Measurements from ENCODE around the gene SPEF2.

Gene SPEF2

GRCh38 chr5:35861718-35862117, 244.1 kb downstream of the SPEF2 start:
- peaks cover 35% of the 10 kb centered on the region for H3K79me2 ChIP-seq (ENCODE audit: control insufficient read depth, low read length)
- H3F3A ChIP-seq (ENCODE audit: control insufficient read depth, insufficient read depth), result no peaks in the 10 kb centered on the region
- H3K4me2 ChIP-seq (ENCODE audit: low read length), result no peak overlapping the region
- H3K9me3 ChIP-seq (ENCODE audit: control insufficient read depth, insufficient read depth, low read length), result no peaks in the 10 kb centered on the region
- H3K4me3 ChIP-seq (ENCODE audit: low read length), result no peak overlapping the region
- H3K4me1 ChIP-seq (ENCODE audit: control insufficient read depth, low read length), result peaks cover 38% of the 10 kb centered on the region
- H3K36me3 ChIP-seq (ENCODE audit: control insufficient read depth, low read length), result peaks cover 51% of the 10 kb centered on the region
- no peaks in the 10 kb centered on the region for H4K20me1 ChIP-seq (ENCODE audit: control insufficient read depth, insufficient read depth, low read depth, low read length)
- no peaks in the 10 kb centered on the region for H3K9me2 ChIP-seq (replicated peaks; ENCODE audit: control insufficient read depth, low read length)
- H3K27ac ChIP-seq (ENCODE audit: low read depth, low read length), result no peak overlapping the region
- TF ChIP-seq, protein P1, sequence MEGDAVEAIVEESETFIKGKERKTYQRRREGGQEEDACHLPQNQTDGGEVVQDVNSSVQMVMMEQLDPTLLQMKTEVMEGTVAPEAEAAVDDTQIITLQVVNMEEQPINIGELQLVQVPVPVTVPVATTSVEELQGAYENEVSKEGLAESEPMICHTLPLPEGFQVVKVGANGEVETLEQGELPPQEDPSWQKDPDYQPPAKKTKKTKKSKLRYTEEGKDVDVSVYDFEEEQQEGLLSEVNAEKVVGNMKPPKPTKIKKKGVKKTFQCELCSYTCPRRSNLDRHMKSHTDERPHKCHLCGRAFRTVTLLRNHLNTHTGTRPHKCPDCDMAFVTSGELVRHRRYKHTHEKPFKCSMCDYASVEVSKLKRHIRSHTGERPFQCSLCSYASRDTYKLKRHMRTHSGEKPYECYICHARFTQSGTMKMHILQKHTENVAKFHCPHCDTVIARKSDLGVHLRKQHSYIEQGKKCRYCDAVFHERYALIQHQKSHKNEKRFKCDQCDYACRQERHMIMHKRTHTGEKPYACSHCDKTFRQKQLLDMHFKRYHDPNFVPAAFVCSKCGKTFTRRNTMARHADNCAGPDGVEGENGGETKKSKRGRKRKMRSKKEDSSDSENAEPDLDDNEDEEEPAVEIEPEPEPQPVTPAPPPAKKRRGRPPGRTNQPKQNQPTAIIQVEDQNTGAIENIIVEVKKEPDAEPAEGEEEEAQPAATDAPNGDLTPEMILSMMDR (IDR thresholded peaks at IDR 0.05; ENCODE audit: low read depth, low read length, poor library complexity, severe bottlenecking), result no peak
- no peak for TF ChIP-seq EZH2phosphoT487 (IDR thresholded peaks at IDR 0.05; ENCODE audit: borderline replicate concordance, low read length)
- H3K27me3 ChIP-seq (ENCODE audit: control insufficient read depth, low read length), result no peaks in the 10 kb centered on the region

DNA sequence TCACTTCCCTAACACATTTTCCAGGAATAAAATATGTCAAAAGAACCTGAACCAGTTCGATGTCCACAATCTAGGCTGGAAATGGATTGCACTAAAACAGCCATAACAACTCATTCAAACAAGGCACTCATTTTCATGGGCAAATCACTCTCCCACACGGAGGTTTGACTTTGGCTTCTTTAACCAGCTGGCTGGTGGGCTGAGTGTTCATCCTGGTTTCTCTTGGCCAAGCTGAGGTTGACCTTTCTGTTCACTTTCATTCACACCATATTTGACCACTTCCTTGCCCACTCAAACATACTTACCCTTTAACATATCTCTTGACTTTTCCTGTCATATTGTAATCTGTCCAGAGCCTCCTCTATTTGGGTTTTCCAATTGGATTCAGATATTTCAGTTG, 244.5 kb downstream of the SPEF2 start:
- Histone ChIP-seq H3K4me3 (ENCODE audit: low read length) (no peak overlapping the region), H3K27ac (ENCODE audit: low read depth, low read length) (no peak overlapping the region), H4K20me1 (ENCODE audit: control insufficient read depth, insufficient read depth, low read depth, low read length) (no peaks in the 10 kb centered on the region), H3K9me3 (ENCODE audit: control insufficient read depth, insufficient read depth, low read length) (no peaks in the 10 kb centered on the region), H3F3A (ENCODE audit: control insufficient read depth, insufficient read depth) (no peaks in the 10 kb centered on the region), H3K27me3 (ENCODE audit: control insufficient read depth, low read length) (no peaks in the 10 kb centered on the region), H3K9me2 (replicated peaks; ENCODE audit: control insufficient read depth, low read length) (no peaks in the 10 kb centered on the region), H3K4me2 (ENCODE audit: low read length) (no peak overlapping the region), H3K4me1 (ENCODE audit: control insufficient read depth, low read length) (peaks cover 35% of the 10 kb centered on the region), H3K79me2 (ENCODE audit: control insufficient read depth, low read length) (peaks cover 31% of the 10 kb centered on the region), H3K36me3 (ENCODE audit: control insufficient read depth, low read length) (peaks cover 53% of the 10 kb centered on the region)
- no peak for TF ChIP-seq EZH2phosphoT487 (IDR thresholded peaks at IDR 0.05; ENCODE audit: borderline replicate concordance, low read length)
- TF ChIP-seq, protein P1 (IDR thresholded peaks at IDR 0.05; ENCODE audit: low read depth, low read length, poor library complexity, severe bottlenecking), result no peak

GRCh38 chr5:35863159-35863558, 245.5 kb downstream of the SPEF2 start:
- Histone ChIP-seq H3F3A (ENCODE audit: control insufficient read depth, insufficient read depth) (no peaks in the 10 kb centered on the region), H3K4me2 (ENCODE audit: low read length) (no peak overlapping the region), H3K4me1 (ENCODE audit: control insufficient read depth, low read length) (peaks cover 43% of the 10 kb centered on the region), H4K20me1 (ENCODE audit: control insufficient read depth, insufficient read depth, low read depth, low read length) (no peaks in the 10 kb centered on the region), H3K9me2 (replicated peaks; ENCODE audit: control insufficient read depth, low read length) (no peaks in the 10 kb centered on the region), H3K4me3 (ENCODE audit: low read length) (no peak overlapping the region), H3K9me3 (ENCODE audit: control insufficient read depth, insufficient read depth, low read length) (no peaks in the 10 kb centered on the region), H3K36me3 (ENCODE audit: control insufficient read depth, low read length) (peaks cover 63% of the 10 kb centered on the region), H3K27me3 (ENCODE audit: control insufficient read depth, low read length) (no peaks in the 10 kb centered on the region), H3K79me2 (ENCODE audit: control insufficient read depth, low read length) (peaks cover 20% of the 10 kb centered on the region), H3K27ac (ENCODE audit: low read depth, low read length) (no peak overlapping the region)
- TF ChIP-seq, protein P1 (IDR thresholded peaks at IDR 0.05; ENCODE audit: low read depth, low read length, poor library complexity, severe bottlenecking), result no peak
- no peak for TF ChIP-seq EZH2phosphoT487 (IDR thresholded peaks at IDR 0.05; ENCODE audit: borderline replicate concordance, low read length)

Data from DOHH2 (cell line).